Esophagus squamous epithelium (tissue), 4 donors: ENCODE data around the gene TTC27.

Source experiments
- POLR2A ChIP-seq, 4 donors: fragments of 450-650 bp; IDR thresholded peaks; one replicate each; pipeline ENCODE4 v1.6.1; 2017; ENCODE audit warnings: antibody characterized with exemption in 4 of 4, mild to moderate bottlenecking in 4 of 4, moderate library complexity in 3 of 4
- TF ChIP-seq, protein P1 (sequence below), 6 experiments: fragments of 450-650 bp in 4 of 6; fragments of 200-600 bp in 2 of 6; sonication (generic) in 2 of 6; IDR thresholded peaks; one replicate each; pipeline ENCODE4 v1.5.1; 2016 to 2019; ENCODE audit warnings: antibody characterized with exemption in 6 of 6, mild to moderate bottlenecking in 4 of 6, moderate library complexity in 4 of 6

DNA sequence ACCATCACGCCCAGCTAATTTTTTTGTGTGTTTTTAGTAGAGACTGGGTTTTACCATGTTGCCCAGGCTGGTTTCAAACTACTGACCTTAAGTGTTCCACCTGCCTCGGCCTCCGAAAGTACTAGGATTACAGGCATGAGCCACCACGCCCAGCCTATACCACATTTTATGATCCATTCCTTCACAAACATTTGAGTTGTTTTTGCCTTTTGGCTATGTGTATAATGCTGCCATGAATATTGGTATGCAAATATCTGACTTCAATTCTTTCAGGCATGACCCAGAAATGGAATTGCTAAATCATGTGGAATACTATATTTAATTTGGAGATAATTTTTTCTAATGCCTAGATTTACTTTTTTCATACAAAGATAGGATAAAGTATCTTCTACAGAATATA, 68.6 kb downstream of the TTC27 start:
- TF ChIP-seq, protein P1, sequence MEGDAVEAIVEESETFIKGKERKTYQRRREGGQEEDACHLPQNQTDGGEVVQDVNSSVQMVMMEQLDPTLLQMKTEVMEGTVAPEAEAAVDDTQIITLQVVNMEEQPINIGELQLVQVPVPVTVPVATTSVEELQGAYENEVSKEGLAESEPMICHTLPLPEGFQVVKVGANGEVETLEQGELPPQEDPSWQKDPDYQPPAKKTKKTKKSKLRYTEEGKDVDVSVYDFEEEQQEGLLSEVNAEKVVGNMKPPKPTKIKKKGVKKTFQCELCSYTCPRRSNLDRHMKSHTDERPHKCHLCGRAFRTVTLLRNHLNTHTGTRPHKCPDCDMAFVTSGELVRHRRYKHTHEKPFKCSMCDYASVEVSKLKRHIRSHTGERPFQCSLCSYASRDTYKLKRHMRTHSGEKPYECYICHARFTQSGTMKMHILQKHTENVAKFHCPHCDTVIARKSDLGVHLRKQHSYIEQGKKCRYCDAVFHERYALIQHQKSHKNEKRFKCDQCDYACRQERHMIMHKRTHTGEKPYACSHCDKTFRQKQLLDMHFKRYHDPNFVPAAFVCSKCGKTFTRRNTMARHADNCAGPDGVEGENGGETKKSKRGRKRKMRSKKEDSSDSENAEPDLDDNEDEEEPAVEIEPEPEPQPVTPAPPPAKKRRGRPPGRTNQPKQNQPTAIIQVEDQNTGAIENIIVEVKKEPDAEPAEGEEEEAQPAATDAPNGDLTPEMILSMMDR (IDR thresholded peaks at IDR 0.05): no peak
- TF ChIP-seq POLR2A (IDR thresholded peaks at IDR 0.05): no peak
